Measurements from ENCODE around the gene CSF3.

GRCh38 chr17:39970157-39970692 is 45.0 kb upstream of the CSF3 start:
- TF ChIP-seq GABPA (IDR thresholded peaks at IDR 0.05 in 1 of 2, conservative IDR thresholded peaks at IDR 0.05 in 1 of 2), result no peak
- no peak for TF ChIP-seq CTCF (IDR thresholded peaks at IDR 0.05; ENCODE audit: low read depth, low read length, missing input control)
- no peak for TF ChIP-seq TAF1 (conservative IDR thresholded peaks at IDR 0.05)
- TF ChIP-seq YY1 (IDR thresholded peaks at IDR 0.05), result no peak
- no peak for TF ChIP-seq EGR1 (IDR thresholded peaks at IDR 0.05; ENCODE audit: low read depth in 2 of 2)
- TF ChIP-seq RAD21 (IDR thresholded peaks at IDR 0.05), result no peak
- no peak for TF ChIP-seq FOXA1 (IDR thresholded peaks at IDR 0.05)
- TF ChIP-seq MAX (IDR thresholded peaks at IDR 0.05), result no peak

Measured in liver (tissue), 3 donors.